Measurements from ENCODE around the gene LAIR1.
"Not testable (repeated sequence)": the region's sequence is repeated elsewhere in the genome, so short reads cannot be mapped to it uniquely, and the experiment has no call there.

LAIR1 gene

GRCh38 chr19:54341295-54341694 lies 23.4 kb downstream of the LAIR1 start:
- DNase-seq (ENCODE audit: low spot score) = no peak

- DNase-seq (ENCODE audit: low spot score) = no peak
Measured at GRCh38 chr19:54339646-54340358, 24.9 kb downstream of the LAIR1 start.

- DNase-seq (ENCODE audit: low spot score) = no peak
Measured at GRCh38 chr19:54338521-54338920, 26.2 kb downstream of the LAIR1 start.

GRCh38 chr19:54337858-54338230 lies 26.9 kb downstream of the LAIR1 start:
- no peak for DNase-seq (ENCODE audit: low spot score)

GRCh38 chr19:54336893-54337857 lies 27.6 kb downstream of the LAIR1 start:
- DNase-seq (ENCODE audit: low spot score) = no peak

- no peak for DNase-seq (ENCODE audit: low spot score)
Measured at GRCh38 chr19:54335979-54336892, 28.5 kb downstream of the LAIR1 start.

- no peak for DNase-seq (ENCODE audit: low spot score)
Measured at GRCh38 chr19:54335164-54335563, 29.6 kb downstream of the LAIR1 start.

GRCh38 chr19:54333586-54334298 lies 31.0 kb downstream of the LAIR1 start:
- DNase-seq (ENCODE audit: low spot score) = no peak

GRCh38 chr19:54332149-54332548 lies 32.6 kb downstream of the LAIR1 start:
- no peak for DNase-seq (ENCODE audit: low spot score)

- DNase-seq (ENCODE audit: low spot score) = no peak
Measured at GRCh38 chr19:54331626-54332025, 33.1 kb downstream of the LAIR1 start.

- no peak for DNase-seq (ENCODE audit: low spot score)
Measured at GRCh38 chr19:54329476-54330165, 35.1 kb downstream of the LAIR1 start.

- not testable (repeated sequence) for DNase-seq (ENCODE audit: low spot score)
Measured at GRCh38 chr19:54328781-54329180, 36.0 kb downstream of the LAIR1 start.

GRCh38 chr19:54325631-54326030 lies 39.1 kb downstream of the LAIR1 start:
- DNase-seq (ENCODE audit: low spot score) = no peak

- peak; percentile 58 for DNase-seq (ENCODE audit: low spot score)
Measured at GRCh38 chr19:54325194-54325621, 39.5 kb downstream of the LAIR1 start.

- DNase-seq (ENCODE audit: low spot score) = no peak
Measured at GRCh38 chr19:54324071-54324470, 40.7 kb downstream of the LAIR1 start.

GRCh38 chr19:54322934-54323333 lies 41.8 kb downstream of the LAIR1 start:
- not testable (repeated sequence) for DNase-seq (ENCODE audit: low spot score)

- not testable (repeated sequence) for DNase-seq (ENCODE audit: low spot score)
Measured at GRCh38 chr19:54322295-54322694, 42.4 kb downstream of the LAIR1 start.

- DNase-seq (ENCODE audit: low spot score) = no peak
Measured at GRCh38 chr19:54319892-54320670, 44.6 kb downstream of the LAIR1 start.

- no peak for DNase-seq (ENCODE audit: low spot score)
Measured at GRCh38 chr19:54319049-54319448, 45.7 kb downstream of the LAIR1 start.

GRCh38 chr19:54317965-54318240 lies 46.8 kb downstream of the LAIR1 start:
- DNase-seq (ENCODE audit: low spot score) = no peak

Data from CD4-positive, alpha-beta T cell treated with Interleukin-6 at 100 ng/mL for 8 hours (primary cell).